NCI-H2227 (cell line): Measurements from ENCODE around the gene ALOX15.
A peak's percentile ranks its signal among the peaks of the same experiment; 100 is the strongest.
"Not testable (repeated sequence)": the region's sequence is repeated elsewhere in the genome, so short reads cannot be mapped to it uniquely, and the experiment has no call there.

Source experiments
- DNase-seq: peaks from one replicate; lab custom pipeline; 2025; ENCODE audit not compliant: unreplicated experiment; lab: John Stamatoyannopoulos, UW

Gene ALOX15, protein sequence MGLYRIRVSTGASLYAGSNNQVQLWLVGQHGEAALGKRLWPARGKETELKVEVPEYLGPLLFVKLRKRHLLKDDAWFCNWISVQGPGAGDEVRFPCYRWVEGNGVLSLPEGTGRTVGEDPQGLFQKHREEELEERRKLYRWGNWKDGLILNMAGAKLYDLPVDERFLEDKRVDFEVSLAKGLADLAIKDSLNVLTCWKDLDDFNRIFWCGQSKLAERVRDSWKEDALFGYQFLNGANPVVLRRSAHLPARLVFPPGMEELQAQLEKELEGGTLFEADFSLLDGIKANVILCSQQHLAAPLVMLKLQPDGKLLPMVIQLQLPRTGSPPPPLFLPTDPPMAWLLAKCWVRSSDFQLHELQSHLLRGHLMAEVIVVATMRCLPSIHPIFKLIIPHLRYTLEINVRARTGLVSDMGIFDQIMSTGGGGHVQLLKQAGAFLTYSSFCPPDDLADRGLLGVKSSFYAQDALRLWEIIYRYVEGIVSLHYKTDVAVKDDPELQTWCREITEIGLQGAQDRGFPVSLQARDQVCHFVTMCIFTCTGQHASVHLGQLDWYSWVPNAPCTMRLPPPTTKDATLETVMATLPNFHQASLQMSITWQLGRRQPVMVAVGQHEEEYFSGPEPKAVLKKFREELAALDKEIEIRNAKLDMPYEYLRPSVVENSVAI

GRCh38 chr17:4641297-4642195, at the start of gene ALOX15:
Gene ALOX15, minus strand, starts transcription at chr17:4641678. Its CDS starts 27 bp downstream, at chr17:4641651.
- DNase-seq, result no peak

GRCh38 chr17:4690745-4691144, 49.3 kb upstream of the ALOX15 start:
- no peak for DNase-seq

DNA sequence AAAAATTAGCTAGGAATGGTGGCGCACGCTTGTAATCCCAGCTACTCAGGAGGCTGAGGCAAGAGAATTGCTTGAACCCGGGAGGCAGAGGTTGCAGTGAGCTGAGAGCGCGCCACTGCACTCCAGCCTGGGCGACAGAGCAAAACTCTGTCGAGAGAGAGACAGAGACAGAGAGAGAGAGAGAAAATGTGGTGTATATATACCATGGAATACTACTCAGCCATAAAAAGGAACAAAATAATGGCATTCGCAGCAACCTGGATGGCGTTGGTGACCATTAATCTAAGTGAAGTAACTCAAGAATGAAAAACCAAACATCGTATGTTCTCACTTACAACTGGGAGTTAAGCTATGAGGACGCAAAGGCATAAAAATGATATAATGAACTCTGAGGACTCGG, 48.4 kb upstream of the ALOX15 start:
- not testable (repeated sequence) for DNase-seq

DNA sequence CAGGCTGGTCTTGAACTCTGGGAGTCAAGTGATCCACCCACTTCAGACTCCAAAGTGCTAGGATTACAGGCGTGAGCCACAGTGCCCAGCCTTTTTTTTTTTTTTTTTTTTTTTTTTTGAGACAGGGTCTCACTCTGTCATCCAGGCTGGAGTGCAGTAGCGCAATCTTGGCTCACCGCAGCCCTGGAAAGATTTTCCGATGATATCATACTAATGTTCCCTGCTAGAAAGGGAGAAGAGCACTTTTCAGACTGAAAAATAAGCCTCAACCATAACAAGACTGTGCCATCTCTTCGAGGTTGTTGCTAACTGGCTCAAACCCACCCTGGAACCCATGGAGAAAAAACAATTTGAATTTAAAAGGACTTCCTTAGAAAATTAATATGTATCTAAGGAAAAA, 42.3 kb upstream of the ALOX15 start:
- not testable (repeated sequence) for DNase-seq

DNA sequence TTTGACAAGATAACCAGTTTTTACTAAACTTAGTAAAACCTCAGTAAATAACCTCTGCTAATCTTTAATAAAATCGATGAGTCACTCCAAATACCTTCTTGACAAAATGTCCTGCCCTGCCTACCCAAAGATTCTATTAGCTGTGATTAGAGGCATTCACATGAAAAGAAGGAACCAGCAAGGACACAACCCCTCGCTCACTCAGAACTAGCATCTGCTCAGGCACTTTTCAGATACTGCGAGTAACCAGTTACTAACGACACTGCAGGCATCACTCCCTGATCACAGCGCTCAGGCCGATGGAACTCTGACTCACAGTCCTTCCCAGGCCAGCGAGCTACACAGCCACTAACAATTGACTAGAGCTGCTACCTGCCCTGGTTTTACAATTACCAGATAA, 38.2 kb upstream of the ALOX15 start:
- DNase-seq, result no peak

DNA sequence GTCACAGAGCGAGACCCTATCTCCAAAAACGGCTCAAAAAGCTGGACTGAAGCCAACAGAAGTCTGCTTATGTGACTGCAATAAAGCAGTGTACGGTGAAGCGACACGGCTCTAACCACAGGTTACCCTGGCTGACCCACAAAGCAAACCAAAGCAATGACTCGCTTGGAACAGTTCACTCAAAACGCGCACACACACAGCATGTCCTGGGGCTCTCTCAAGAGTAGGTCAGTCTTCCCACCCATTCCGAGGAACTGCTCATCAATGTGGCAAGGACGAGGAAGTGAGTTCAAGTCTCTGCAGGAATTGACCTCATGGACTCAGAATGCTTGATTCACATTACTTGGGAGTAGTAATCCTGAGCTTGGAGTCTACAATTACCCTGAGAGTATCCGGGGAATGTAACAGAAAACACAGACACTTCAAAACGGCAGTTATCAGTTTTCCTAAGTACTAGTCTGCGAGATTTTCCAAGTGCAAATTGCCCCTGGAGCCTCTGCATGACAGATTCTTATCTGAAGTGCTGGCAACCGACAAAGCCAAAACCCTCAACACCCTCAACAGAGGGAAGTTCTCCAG, 37.1 kb upstream of the ALOX15 start:
- peak; percentile 22 for DNase-seq

GRCh38 chr17:4676791-4677190, 35.3 kb upstream of the ALOX15 start:
- no peak for DNase-seq

GRCh38 chr17:4675791-4676190, 34.3 kb upstream of the ALOX15 start:
- DNase-seq, result no peak

- no peak for DNase-seq
Observed at GRCh38 chr17:4674685-4674998, 33.2 kb upstream of the ALOX15 start.

- no peak for DNase-seq
Observed at GRCh38 chr17:4673986-4674684, 32.7 kb upstream of the ALOX15 start.

DNA sequence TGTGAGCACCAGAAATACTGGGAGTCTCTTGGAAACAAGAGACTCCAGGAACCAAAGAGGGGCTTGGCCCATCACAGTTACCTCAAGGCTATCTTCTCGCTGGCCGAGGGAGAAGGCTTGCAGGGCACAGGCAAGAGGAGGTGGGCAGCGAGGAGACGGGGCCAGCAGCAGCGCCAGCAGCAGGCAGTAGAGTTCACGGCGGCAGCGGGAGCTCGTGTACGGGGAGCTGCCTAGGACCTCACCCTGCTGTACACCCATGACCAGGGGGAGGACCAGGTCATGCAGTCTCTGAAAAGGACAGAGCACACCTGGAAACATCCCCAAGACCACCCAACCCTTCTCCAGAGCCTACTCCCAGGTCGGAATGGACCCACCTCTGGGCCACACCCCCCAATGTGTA, 31.7 kb upstream of the ALOX15 start:
- DNase-seq, result no peak

DNA sequence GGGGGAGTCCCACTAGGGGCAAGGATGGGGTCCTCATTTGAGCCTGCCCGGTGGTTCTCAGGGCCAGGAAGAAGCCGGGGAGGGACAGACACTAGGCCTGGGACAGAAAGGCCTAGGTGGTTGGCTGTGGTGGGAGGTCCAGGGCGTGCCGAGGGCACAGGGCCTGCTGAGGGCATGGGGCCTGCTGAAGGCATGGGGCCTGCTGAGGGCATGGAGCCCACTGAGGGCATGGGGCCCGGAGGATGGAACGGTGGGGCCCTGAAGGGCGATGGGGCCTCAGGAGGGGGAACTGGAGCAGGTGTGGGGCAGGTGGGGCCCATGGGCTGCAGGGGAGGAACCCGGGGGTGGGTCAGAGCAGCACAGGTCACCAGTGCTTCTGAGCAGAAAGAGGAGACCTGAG, 31.3 kb upstream of the ALOX15 start:
- no peak for DNase-seq

- DNase-seq, result no peak
Observed at GRCh38 chr17:4672055-4672630, 30.7 kb upstream of the ALOX15 start.

- no peak for DNase-seq
Observed at GRCh38 chr17:4667166-4667565, 25.7 kb upstream of the ALOX15 start.

DNA sequence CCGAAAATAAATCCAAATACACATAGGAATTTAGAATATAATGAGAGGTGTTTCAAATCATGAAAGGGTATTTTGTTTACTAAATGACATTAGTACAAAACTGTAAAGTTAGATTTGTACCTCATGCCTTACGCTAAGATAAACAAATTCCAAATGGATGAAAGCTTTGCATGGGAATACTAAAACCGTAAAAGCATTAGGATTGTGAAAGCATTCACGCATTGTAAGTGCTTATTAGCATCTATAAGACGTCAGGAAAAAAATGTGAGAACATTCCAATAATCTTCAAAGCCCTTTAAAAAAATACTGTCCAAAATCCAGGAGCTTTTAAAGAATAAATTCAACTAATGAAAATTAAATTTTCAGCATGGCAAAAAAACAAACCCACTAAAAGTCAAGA, 24.8 kb upstream of the ALOX15 start:
- DNase-seq, result no peak

GRCh38 chr17:4665027-4665426, 23.5 kb upstream of the ALOX15 start:
- DNase-seq, result no peak

GRCh38 chr17:4664230-4664629, 22.8 kb upstream of the ALOX15 start:
- DNase-seq, result no peak

GRCh38 chr17:4663711-4664110, 22.2 kb upstream of the ALOX15 start:
- no peak for DNase-seq

GRCh38 chr17:4658478-4659305, 17.2 kb upstream of the ALOX15 start:
- DNase-seq, result no peak

DNA sequence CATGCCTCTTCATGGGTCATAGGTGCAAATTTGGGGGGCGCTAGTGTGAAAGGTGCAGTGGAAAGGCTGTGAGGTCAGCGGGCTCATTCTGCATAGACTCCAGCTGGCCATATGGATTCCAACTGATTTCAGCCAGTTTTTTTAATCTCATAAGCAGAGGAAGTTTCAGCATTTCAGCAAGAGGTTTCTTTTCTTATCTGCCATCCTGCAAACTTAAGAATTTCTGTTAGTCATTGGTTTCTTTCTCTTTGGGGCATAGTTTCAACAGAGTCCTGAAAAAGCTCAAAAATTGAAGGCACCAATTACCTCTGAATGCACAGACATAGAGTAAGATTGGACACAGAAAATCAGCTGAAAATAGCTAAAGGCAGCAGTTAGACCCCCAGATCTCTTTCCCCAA, 16.2 kb upstream of the ALOX15 start:
- no peak for DNase-seq
